ENCODE results near the gene CABLES1. TPM values are rescaled to one million over a fixed set of nuclear protein-coding genes. Genes with fewer than 3 reads are reported as not detected.

The CABLES1 gene
- total and polyA plus RNA-seq, 2 of the 8 experiments (the other 6 are each of a cell fraction or from before 2014, with no cell fraction given) = 9.2 to 26.4 TPM

GRCh38 chr18:23260926-23261590, 125.8 kb downstream of the CABLES1 start:
- Histone ChIP-seq H3K4me2 (ENCODE audit: insufficient read depth in 1 of 2, low read depth in 2 of 2, low read length in 2 of 2) (no peak overlapping the region), H3K79me1 (ENCODE audit: low read depth, low read length) (no peaks in the 10 kb centered on the region), H2BK5ac (ENCODE audit: low read depth, low read length) (peak overlapping the region; percentile 60; the same call in 1 of the 2 replicates), H3K79me2 (ENCODE audit: control insufficient read depth in 1 of 2, insufficient read depth in 2 of 2, low read length in 2 of 2) (no peaks in the 10 kb centered on the region), H4K91ac (replicated peaks; ENCODE audit: insufficient read length, low read length) (peak overlapping the region; percentile 12), H4K5ac (ENCODE audit: insufficient read length, low read depth, low read length) (no peak overlapping the region), H3K4me1 (replicated peaks in 1 of 4; ENCODE audit: control insufficient read depth in 3 of 4, insufficient read depth in 4 of 4, low read length in 3 of 4) (peaks cover 16 to 25% (median 19%) of the 10 kb centered on the region in 4 experiments), H3K36me3 (ENCODE audit: control insufficient read depth in 2 of 4, insufficient read depth in 4 of 4, low read length in 3 of 4) (peaks cover 0 to 21% (median 12%) of the 10 kb centered on the region in 4 experiments; a peak in 5 of 8 replicates), H3K9ac (replicated peaks in 1 of 4; ENCODE audit: extremely low read depth in 1 of 4, low read depth in 3 of 4, low read length in 3 of 4) (no peak overlapping the region), H3K14ac (ENCODE audit: insufficient read length) (no peak overlapping the region), H3K56ac (replicated peaks; ENCODE audit: insufficient read length, low read depth, low read length) (no peak overlapping the region), H2BK120ac (replicated peaks; ENCODE audit: low read depth, low read length) (peak overlapping the region; percentile 58), H2BK12ac (ENCODE audit: low read depth, low read length) (peak overlapping the region; percentile 98), H3K4ac (replicated peaks; ENCODE audit: insufficient read length, low read depth, low read length) (peak overlapping the region; percentile 55), H2BK20ac (ENCODE audit: low read length) (peak overlapping the region; percentile 86; the same call in 1 of the 2 replicates), H3K23me2 (ENCODE audit: low read depth, low read length) (no peaks in the 10 kb centered on the region), H3K4me3 (ENCODE audit: extremely low read depth in 1 of 4, insufficient read depth in 2 of 4, low read depth in 3 of 4, low read length in 4 of 4) (no peak overlapping the region), H2AFZ (ENCODE audit: low read length) (no peak overlapping the region), H3K9me3 (ENCODE audit: insufficient read depth in 2 of 2, low read depth in 1 of 2, low read length in 1 of 2) (no peaks in the 10 kb centered on the region), H2AK5ac (ENCODE audit: low read depth, low read length) (peak overlapping the region; percentile 98), H3K27me3 (replicated peaks in 1 of 4; ENCODE audit: control insufficient read depth in 3 of 4, extremely low read depth in 1 of 4, insufficient read depth in 3 of 4, low read length in 3 of 4) (no peaks in the 10 kb centered on the region), H3K23ac (ENCODE audit: insufficient read length) (no peak overlapping the region), H2BK15ac (ENCODE audit: low read length) (peak overlapping the region; percentile 12; the same call in 1 of the 2 replicates), H3K18ac (ENCODE audit: extremely low read depth, low read length) (peak overlapping the region; percentile 89), H4K20me1 (replicated peaks in 1 of 2; ENCODE audit: control insufficient read depth in 1 of 2, insufficient read depth in 2 of 2, low read length in 2 of 2) (no peaks in the 10 kb centered on the region), H4K8ac (ENCODE audit: extremely low read depth, insufficient read depth, low read length) (no peak overlapping the region; the same call in 1 of the 2 replicates), H3K27ac (ENCODE audit: low read depth, low read length) (peak overlapping the region; percentile 22; the same call in 1 of the 2 replicates)
- POLR2A ChIA-PET (ENCODE audit: partially characterized antibody) = interaction anchor here (1.4 to 4.0 kb wide), 6 partner anchors 11 to 126 kb away, joined by 3 to 10 read pairs (median 7); partner anchors contain the start of gene CABLES1
- DNase-seq (ENCODE audit: low read depth in 1 of 2, low spot score in 2 of 2) (no peak), FAIRE-seq (no peak)
- WGBS, 2 experiments (ENCODE audit: extremely low coverage in 1 of 2, insufficient coverage in 1 of 2, insufficient read length in 1 of 2, insufficient replicate concordance in 2 of 2, low coverage in 1 of 2, low lambda C conversion rate in 2 of 2, missing lambda C conversion rate in 1 of 2) = 80% methylated on average over 7 of the region's 7 CpGs; no CpG with 5 or more reads in 1 of the 2 experiments
- CTCF ChIA-PET (ENCODE audit: partially characterized antibody) = interaction anchor here (0.8 to 3.6 kb wide), 11 partner anchors 10 to 152 kb away, joined by 3 to 18 read pairs (median 3); no protein-coding TSS in a partner anchor
- TF ChIP-seq SP2 (IDR thresholded peaks at IDR 0.05; ENCODE audit: low read length) (no peak), MAFK (IDR thresholded peaks at IDR 0.05; ENCODE audit: low read depth, low read length) (no peak), RNF2 (IDR thresholded peaks at IDR 0.05; ENCODE audit: borderline replicate concordance, low read depth, low read length, missing control alignments, poor library complexity, severe bottlenecking) (no peak), TAF7 (optimal IDR thresholded peaks at IDR 0.05; ENCODE audit: borderline replicate concordance, low read depth, low read length) (no peak), TEAD4 (IDR thresholded peaks at IDR 0.05; ENCODE audit: low read depth, low read length) (no peak)
